ENCODE results near the gene RPP25L.

DNA sequence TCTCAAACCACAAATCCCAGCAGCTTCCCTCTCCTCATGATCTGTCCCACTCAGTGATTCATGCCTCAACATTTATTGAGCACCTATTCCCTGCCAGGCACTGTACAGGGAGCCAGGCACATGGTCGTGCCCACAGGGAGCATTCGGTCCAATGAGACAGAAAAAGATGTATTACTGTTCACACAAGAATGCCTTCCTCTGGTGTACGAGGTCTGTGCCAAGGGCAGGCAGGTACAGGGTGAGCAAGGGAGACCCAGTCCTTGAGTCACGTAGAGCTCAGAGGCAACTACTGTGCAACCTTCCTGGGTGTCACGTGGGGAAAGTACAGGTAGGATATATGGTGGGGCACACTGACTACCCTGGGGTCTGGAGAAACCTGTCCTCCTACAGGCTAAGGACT, 26.9 kb downstream of the RPP25L start:
- TF ChIP-seq, protein P1, sequence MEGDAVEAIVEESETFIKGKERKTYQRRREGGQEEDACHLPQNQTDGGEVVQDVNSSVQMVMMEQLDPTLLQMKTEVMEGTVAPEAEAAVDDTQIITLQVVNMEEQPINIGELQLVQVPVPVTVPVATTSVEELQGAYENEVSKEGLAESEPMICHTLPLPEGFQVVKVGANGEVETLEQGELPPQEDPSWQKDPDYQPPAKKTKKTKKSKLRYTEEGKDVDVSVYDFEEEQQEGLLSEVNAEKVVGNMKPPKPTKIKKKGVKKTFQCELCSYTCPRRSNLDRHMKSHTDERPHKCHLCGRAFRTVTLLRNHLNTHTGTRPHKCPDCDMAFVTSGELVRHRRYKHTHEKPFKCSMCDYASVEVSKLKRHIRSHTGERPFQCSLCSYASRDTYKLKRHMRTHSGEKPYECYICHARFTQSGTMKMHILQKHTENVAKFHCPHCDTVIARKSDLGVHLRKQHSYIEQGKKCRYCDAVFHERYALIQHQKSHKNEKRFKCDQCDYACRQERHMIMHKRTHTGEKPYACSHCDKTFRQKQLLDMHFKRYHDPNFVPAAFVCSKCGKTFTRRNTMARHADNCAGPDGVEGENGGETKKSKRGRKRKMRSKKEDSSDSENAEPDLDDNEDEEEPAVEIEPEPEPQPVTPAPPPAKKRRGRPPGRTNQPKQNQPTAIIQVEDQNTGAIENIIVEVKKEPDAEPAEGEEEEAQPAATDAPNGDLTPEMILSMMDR (conservative IDR thresholded peaks at IDR 0.05; ENCODE audit: low read depth, low read length): no peak
- no peak for TF ChIP-seq EZH2 (IDR thresholded peaks at IDR 0.05; ENCODE audit: low read length, unreplicated experiment)
- no peak for TF ChIP-seq EZH2phosphoT487 (IDR thresholded peaks at IDR 0.05; ENCODE audit: borderline replicate concordance, low read length)
